GM18909 (cell line): Measurements from ENCODE around the gene TCF19.

Source experiments
- ATAC-seq: cut with Tn5 transposase; IDR thresholded peaks from one replicate; pipeline ENCODE4 v1.9.1; 2021; ENCODE audit warnings: mild to moderate bottlenecking; ENCODE audit not compliant: unreplicated experiment, poor library complexity

The TCF19 gene, protein sequence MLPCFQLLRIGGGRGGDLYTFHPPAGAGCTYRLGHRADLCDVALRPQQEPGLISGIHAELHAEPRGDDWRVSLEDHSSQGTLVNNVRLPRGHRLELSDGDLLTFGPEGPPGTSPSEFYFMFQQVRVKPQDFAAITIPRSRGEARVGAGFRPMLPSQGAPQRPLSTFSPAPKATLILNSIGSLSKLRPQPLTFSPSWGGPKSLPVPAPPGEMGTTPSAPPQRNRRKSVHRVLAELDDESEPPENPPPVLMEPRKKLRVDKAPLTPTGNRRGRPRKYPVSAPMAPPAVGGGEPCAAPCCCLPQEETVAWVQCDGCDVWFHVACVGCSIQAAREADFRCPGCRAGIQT

GRCh38 chr6:31158140-31158862 is at the start of gene TCF19:
Gene TCF19, plus strand, starts transcription at chr6:31158589. Its CDS starts 881 bp downstream, at chr6:31159470.
- ATAC-seq: peak; percentile 84

GRCh38 chr6:31110825-31111582 is 47.4 kb upstream of the TCF19 start:
- no peak for ATAC-seq

DNA sequence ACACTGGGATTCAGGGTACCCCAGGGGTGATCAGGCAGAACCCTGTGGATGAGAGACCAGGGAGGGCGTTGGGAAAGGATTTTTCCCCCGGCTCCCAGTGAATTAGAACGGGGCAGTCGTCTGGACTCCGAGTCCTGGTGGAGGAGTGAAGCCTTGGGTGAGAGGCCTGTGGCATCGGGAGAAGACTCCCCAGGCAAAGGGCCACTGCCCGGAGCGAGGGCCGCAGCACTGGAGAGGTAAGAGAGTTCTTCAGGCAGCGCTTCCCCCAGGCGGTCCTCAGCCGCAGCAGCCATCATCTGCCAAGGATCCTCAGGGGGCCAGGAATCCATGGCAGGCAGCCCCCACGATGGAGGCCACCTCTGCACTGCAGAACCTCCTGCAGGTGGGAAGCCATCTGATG is 46.7 kb upstream of the TCF19 start:
- no peak for ATAC-seq

GRCh38 chr6:31112478-31112877 is 45.9 kb upstream of the TCF19 start, which contains the start of gene C6orf15:
Gene C6orf15, minus strand, starts transcription at chr6:31112575. Its CDS starts 20 bp downstream, at chr6:31112555.
- no peak for ATAC-seq

DNA sequence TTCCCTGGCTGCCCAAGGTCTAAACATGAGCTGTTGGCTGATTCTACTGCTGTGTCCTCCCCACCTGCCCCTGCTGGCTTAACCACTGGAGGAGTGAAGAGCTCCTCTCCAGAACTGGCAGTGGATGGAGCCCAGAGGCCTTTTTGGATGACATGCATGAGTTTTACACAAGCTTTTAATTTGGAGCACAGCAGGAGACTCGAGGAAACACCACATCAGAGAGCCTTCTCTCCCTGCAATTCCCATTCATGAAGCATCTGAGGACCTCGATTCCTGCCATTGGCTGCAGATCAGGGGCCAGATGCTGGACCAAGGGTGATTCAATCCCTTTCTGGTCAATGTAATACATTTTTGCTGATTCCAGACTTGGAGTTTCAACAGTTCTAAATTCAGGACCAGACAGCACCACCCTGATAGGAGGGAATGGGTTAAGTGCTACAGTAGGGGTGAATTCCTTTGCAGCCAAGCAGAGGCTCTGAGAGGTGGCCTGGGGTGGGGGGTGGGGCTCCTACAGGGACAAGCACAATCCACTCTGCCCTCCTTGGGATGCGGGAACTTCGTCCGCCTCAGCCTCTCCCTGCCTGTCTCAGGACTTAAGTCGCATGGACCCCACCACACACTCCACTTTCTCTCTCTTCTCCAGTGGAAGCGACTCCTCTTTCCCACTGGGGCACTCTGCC is 44.4 kb upstream of the TCF19 start:
- ATAC-seq: no peak

- no peak for ATAC-seq
Measured at GRCh38 chr6:31114541-31114878, 43.9 kb upstream of the TCF19 start, which contains the start of gene PSORS1C1. Gene PSORS1C1, plus strand, starts transcription at chr6:31114800. Its CDS starts 14,833 bp downstream, at chr6:31129633.

DNA sequence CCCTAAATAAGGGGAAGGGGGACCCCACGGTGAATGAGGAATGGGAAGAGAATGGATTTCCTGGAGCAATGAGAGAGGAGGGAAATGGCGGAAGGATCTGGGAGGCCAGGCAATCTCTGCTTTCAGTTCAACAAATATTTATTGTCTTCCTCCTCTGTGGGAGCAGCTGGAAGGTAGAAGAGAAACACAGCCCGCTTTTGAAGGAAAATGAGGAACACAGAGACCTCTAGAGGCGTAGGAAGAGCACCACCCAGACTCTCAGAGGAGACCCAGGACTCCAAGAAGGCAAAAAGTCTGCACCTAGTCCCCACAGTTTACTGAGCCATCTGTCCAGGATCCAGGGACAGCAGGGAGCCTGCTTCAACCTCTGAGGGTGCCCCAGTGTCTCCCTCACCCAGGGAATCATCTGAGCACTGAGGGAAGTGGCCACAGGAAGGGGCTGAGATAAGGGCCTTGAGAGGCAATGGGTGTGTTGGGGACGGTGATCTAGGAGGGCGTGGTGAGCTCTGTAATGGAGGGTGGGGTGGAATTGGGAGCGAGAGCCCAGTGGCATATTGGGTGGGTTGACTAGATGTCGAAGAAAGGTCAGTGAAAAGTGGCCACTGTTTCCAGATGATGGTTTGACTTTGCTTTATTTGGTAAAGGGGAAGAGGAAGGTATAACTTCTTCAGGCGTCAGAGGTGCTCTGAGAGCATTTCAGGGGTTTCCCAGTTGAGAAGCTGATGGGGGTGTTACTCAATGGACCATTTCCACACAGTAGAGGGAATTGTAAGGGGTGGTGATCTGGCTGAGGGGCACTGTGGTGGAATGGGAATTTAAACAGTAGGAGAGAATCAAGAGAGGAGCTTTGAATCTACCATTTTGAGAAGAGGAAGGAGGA is 43.2 kb upstream of the TCF19 start:
- no peak for ATAC-seq

GRCh38 chr6:31115941-31116560 is 42.3 kb upstream of the TCF19 start:
- ATAC-seq: no peak

- ATAC-seq: no peak
Measured at GRCh38 chr6:31116661-31117385, 41.6 kb upstream of the TCF19 start.

- no peak for ATAC-seq
Measured at GRCh38 chr6:31118178-31118577, 40.2 kb upstream of the TCF19 start.

DNA sequence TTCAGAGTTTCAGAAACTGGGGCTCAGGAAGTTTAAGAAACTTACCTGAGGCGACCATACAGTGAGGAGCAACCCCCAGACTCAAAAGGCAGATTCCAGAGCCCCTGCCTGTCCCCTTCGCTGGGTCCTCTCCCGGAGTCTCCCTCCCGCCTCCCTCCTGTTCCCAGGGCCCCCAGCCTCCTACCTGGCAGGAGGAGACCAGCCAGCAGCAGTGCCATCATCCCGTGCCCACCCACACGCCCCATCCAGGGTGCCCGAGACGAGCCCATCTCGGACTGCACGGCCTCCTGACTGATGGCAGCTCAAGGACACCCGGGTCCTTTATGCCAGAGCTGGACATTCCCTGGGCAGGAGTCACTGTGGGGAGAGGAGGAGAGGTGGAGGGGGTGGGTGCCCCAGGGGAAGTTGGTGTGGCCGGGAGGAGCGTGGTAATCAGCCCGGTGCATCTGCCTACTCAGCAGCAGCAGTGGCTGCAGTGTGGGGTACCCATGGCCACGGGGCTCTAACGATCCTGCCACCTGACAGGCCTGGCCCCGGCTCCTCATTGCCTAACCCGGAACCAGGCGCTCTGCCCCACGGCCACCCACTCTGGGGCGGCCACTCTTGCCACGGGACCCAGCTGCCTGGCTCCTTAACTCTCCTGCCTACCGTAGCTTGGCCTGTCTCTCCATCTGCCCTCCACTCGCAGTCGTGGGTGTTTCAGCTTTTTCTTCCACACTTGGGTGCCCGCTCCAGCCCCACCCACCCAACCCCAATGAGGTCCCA is 38.1 kb upstream of the TCF19 start, which contains the start of gene CDSN:
TSS of gene CDSN (minus strand) at position 296 of the 765 bp plus-strand sequence. CDS start at position 269, 27 bp downstream.
- no peak for ATAC-seq

- ATAC-seq: no peak
Measured at GRCh38 chr6:31121131-31121790, 37.1 kb upstream of the TCF19 start.

GRCh38 chr6:31122791-31123706 is 35.3 kb upstream of the TCF19 start:
- ATAC-seq: no peak

- no peak for ATAC-seq
Measured at GRCh38 chr6:31125162-31125561, 33.2 kb upstream of the TCF19 start.

GRCh38 chr6:31125586-31126363 is 32.6 kb upstream of the TCF19 start:
- no peak for ATAC-seq
